Activated naive CD8-positive, alpha-beta T cell treated with anti-CD3 and anti-CD28 coated beads for 36 hours (primary cell): ENCODE measurements around the gene PRSS33. TPM values are rescaled to one million over a fixed set of nuclear protein-coding genes. Genes with fewer than 3 reads are reported as not detected.

Experiments used
- DNase-seq: peaks from one replicate; pipeline ENCODE4 v3.0.0; 2021
- H3K27ac Mint-ChIP-seq: one replicate; pipeline ENCODE4 v1.8.0; 2022; ENCODE audit warnings: mild to moderate bottlenecking, moderate library complexity, mixed read lengths
- H3K27me3 Mint-ChIP-seq: one replicate; pipeline ENCODE4 v1.8.0; 2022; ENCODE audit warnings: mild to moderate bottlenecking, mixed read lengths
- H3K36me3 Mint-ChIP-seq: one replicate; pipeline ENCODE4 v1.8.0; 2021; ENCODE audit warnings: mild to moderate bottlenecking, mixed read lengths
- H3K4me1 Mint-ChIP-seq: one replicate; pipeline ENCODE4 v1.8.0; 2021; ENCODE audit warnings: mixed read lengths
- H3K4me3 Mint-ChIP-seq: one replicate; pipeline ENCODE4 v1.8.0; 2022; ENCODE audit warnings: mild to moderate bottlenecking, moderate library complexity, mixed read lengths
- H3K9me3 Mint-ChIP-seq: one replicate; pipeline ENCODE4 v1.8.0; 2022; ENCODE audit warnings: mixed read lengths
- total RNA-seq, 2 experiments: library from RNA; stranded (reverse); gene quantifications; one replicate each; pipeline ENCODE4 v1.2.3, GENCODE V29; 2021

Gene PRSS33
- total RNA-seq, 2 experiments from 2014 or later: 0.40 to 0.54 TPM

DNA sequence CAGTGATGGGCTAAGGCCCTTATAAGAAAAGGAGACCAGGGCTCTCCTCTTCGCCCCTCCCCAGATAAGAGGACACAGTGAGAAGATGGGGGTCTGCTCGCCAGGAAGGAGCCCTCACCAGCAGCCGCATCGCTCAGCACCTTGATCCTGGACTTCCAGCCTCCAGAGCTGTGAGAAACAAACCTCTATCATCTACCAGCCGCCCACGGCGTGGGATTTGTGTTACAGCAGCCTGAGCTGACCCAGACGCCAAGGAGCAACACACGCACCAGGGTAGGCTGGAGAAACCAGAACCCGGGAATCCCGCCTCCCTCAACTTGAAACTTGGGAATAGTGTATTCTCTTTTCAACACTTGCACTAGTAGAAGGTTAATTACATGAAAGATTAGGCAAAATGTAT, 38.5 kb upstream of the PRSS33 start:
- Mint-ChIP-seq H3K27ac (no peak overlapping the region), H3K36me3 (no peaks in the 10 kb centered on the region), H3K4me3 (no peak overlapping the region), H3K9me3 (no peaks in the 10 kb centered on the region), H3K27me3 (peaks cover 2% of the 10 kb centered on the region), H3K4me1 (no peaks in the 10 kb centered on the region)
- DNase-seq: no peak

DNA sequence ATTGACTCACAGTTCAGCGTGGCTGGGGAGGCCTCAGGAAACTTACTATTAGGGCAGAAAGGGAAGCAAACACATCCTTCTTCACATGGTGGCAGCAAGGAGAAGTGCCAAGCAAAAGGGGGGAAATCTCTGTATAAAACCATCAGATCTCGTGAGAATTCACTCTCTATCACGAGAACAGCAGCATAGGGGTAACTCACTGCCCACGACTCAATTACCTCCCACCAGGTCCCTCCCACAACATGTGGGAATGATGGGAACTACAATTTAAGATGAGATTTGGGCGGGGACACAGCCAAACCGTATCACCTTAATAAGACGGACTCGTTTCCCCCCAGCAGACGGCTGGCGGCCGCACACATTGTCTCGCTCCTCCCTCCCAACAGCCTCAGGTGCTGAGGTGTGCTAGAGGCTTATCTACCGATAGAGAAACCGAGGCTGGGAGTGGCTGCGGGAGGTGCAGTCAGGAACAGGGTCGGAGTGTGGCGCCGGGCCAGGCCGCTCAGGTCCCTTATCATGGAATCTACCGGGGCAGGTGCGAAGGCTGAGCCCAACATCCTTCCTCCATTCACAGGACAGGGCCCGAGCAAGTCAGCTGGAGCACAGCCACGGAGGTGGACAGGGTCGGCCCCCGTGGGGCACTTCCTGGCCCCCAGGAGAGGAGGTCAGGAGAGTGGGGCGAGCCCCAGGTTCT, 37.8 kb upstream of the PRSS33 start:
- Mint-ChIP-seq H3K4me3 (no peak overlapping the region), H3K36me3 (no peaks in the 10 kb centered on the region), H3K27me3 (no peaks in the 10 kb centered on the region), H3K4me1 (no peaks in the 10 kb centered on the region), H3K27ac (no peak overlapping the region), H3K9me3 (no peaks in the 10 kb centered on the region)
- DNase-seq: no peak

DNA sequence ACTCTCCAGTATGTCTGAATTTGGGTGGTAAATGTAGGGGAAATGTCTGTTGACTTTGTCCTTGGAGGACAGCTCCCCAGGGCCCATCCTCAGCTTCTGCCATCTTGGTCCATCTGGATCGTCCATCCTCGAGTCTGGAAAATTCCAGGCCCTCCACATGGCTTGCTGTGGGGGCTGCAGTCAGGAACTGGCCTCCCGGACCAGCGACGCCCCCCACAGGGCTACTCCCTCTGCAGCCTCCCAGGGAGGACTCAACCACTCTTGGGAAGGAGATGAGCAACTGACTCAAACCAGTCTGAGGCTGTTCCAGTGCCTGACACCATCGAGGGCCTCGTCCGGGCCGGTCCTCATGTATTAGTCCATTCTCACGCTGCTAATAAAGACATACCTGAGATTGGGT, 37.3 kb upstream of the PRSS33 start:
- Mint-ChIP-seq H3K9me3 (no peaks in the 10 kb centered on the region), H3K36me3 (no peaks in the 10 kb centered on the region), H3K27me3 (no peaks in the 10 kb centered on the region)

DNA sequence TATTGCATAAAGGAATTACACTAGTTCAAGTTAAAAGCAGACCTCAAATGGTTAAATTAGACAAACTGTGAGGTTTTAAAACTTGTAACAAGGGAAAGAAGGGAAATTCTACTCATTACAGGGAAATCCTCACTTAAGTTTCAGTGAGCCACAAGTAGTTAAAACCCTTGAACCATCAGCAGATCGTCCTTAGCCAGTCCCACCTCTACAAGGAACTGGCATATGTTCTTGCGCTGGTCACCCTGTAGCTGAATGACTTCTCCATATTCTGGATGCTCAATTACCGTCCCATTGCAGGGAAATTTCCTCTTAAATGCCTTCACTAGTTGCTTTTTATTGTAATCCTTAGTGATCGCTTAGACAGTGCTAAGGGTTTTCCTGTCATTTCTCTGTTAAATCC, 35.1 kb upstream of the PRSS33 start:
- no peak for DNase-seq
- peaks cover under 1% of the 10 kb centered on the region for H3K36me3 Mint-ChIP-seq
- no peak overlapping the region for H3K27ac Mint-ChIP-seq
- no peaks in the 10 kb centered on the region for H3K9me3 Mint-ChIP-seq
- H3K4me1 Mint-ChIP-seq: no peaks in the 10 kb centered on the region
- no peaks in the 10 kb centered on the region for H3K27me3 Mint-ChIP-seq
- H3K4me3 Mint-ChIP-seq: no peak overlapping the region

More for the DNA sequence above, 37.3 kb upstream of the PRSS33 start:
- Mint-ChIP-seq H3K4me3 (no peak overlapping the region), H3K27ac (no peak overlapping the region), H3K4me1 (no peaks in the 10 kb centered on the region)
- no peak for DNase-seq

DNA sequence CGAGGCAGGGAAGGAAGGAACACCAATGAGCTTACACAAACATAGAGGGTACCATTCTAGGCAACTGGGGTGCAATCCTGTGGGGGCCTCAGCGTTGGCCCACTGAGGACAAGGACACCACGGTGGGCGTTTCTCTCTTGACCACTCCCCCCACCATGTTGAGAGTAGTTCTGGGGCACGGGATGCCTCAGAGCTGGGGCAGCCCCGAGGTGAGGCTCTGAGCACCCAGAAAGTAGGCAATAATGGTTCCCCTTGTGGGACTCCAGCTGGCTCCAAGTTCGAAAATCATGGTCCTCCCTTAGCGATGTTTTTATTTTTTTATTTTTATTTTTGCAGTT, 34.8 kb upstream of the PRSS33 start:
- Mint-ChIP-seq H3K9me3 (no peaks in the 10 kb centered on the region), H3K4me1 (no peaks in the 10 kb centered on the region), H3K27me3 (no peaks in the 10 kb centered on the region), H3K27ac (no peak overlapping the region), H3K36me3 (peaks cover 1% of the 10 kb centered on the region), H3K4me3 (no peak overlapping the region)
- no peak for DNase-seq

DNA sequence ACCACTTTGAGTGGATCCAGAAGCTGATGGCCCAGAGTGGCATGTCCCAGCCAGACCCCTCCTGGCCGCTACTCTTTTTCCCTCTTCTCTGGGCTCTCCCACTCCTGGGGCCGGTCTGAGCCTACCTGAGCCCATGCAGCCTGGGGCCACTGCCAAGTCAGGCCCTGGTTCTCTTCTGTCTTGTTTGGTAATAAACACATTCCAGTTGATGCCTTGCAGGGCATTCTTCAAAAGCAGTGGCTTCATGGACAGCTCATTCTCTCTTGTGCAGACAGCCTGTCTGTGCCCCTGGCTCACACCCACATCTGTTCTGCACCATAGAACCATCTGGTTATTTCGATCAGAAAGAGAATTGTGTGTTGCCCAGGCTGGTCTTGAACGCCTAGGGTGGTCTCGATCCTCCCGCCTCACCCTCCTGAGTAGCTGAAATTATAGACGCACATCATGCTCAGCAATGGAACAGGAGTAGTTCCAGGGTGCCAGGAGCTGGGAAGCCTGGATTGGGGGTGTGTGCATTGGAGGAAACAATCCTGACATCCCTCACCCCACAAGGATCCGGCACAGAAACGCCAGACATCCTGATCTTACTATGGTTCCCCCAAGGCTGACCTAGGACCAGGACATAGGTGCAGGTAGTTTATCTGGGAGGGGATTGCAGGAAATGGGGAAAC, 34.3 kb upstream of the PRSS33 start:
- H3K36me3 Mint-ChIP-seq: peaks cover 1% of the 10 kb centered on the region
- no peak overlapping the region for H3K4me3 Mint-ChIP-seq
- H3K27ac Mint-ChIP-seq: no peak overlapping the region
- H3K27me3 Mint-ChIP-seq: no peaks in the 10 kb centered on the region
- no peaks in the 10 kb centered on the region for H3K9me3 Mint-ChIP-seq
- no peak for DNase-seq
- H3K4me1 Mint-ChIP-seq: no peaks in the 10 kb centered on the region

DNA sequence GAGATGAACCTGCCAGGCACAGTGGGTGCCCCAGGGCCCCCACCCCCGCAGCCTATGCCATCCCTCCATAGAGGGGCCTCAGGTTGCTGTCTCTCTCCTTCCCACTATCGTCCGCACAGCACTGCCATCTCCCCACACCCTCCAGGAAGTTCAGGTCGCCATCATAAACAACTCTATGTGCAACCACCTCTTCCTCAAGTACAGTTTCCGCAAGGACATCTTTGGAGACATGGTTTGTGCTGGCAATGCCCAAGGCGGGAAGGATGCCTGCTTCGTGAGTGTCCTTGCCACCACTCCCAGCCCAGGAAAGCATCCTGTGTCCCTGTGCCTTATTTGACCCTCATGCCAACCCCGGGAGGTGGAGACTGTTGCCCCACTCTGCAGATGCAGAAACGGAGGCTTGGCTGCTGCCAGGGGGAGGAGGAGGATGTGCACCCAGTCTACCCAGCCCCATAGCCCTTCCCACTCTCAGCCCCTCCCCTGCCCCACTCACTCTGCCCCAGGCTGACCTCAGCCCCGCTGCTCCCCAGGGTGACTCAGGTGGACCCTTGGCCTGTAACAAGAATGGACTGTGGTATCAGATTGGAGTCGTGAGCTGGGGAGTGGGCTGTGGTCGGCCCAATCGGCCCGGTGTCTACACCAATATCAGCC, 33.6 kb upstream of the PRSS33 start:
- Mint-ChIP-seq H3K27ac (no peak overlapping the region), H3K4me1 (no peaks in the 10 kb centered on the region), H3K36me3 (peaks cover 1% of the 10 kb centered on the region), H3K4me3 (no peak overlapping the region), H3K27me3 (no peaks in the 10 kb centered on the region), H3K9me3 (no peaks in the 10 kb centered on the region)
- DNase-seq: no peak

DNA sequence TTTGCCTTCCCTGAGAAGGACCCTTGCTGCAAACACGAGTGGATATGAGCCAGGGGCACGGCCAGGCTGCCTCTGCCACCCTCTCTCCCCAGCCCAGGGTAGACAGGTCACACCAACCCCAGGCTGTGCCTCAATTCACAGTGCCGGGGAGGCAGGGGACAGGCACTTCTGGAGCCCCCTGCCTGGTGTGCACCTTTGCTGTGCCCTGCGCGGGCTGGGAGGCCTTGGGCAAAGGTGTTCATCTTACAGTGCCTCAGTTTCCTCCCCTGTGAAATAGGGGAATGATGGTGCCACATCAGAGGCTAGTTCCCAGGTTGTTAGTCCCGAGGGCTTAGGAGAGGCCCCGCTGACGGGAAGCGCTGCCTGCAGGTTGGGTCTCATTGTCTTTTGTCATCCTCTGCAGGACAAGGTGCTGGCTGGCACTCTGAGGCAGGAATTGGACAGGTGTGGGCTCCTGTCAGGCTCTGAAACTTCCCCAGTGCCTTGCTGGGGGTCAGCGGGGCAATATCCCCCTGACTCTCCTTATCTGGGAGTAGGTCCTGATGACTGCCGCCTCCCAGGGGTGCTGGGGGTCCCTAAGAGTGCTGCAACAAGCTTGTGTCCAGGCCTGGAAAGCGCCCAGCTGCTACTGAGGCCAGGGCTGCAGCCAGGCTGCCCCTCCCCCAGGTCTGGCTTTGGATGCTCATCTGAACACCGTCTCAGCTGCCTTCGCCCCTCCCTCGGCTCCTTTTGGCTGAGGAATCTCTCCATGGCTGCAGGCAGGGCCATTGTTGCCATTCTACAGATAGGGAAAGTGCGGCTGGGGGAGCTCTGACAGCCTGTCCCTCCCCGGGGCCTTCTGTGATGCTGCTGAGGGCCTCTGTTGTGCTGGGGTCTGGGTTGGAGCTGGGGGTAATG, 32.8 kb upstream of the PRSS33 start:
- Mint-ChIP-seq H3K4me1 (no peaks in the 10 kb centered on the region), H3K9me3 (no peaks in the 10 kb centered on the region), H3K36me3 (peaks cover 1% of the 10 kb centered on the region), H3K4me3 (no peak overlapping the region), H3K27ac (no peak overlapping the region), H3K27me3 (no peaks in the 10 kb centered on the region)
- DNase-seq: no peak

DNA sequence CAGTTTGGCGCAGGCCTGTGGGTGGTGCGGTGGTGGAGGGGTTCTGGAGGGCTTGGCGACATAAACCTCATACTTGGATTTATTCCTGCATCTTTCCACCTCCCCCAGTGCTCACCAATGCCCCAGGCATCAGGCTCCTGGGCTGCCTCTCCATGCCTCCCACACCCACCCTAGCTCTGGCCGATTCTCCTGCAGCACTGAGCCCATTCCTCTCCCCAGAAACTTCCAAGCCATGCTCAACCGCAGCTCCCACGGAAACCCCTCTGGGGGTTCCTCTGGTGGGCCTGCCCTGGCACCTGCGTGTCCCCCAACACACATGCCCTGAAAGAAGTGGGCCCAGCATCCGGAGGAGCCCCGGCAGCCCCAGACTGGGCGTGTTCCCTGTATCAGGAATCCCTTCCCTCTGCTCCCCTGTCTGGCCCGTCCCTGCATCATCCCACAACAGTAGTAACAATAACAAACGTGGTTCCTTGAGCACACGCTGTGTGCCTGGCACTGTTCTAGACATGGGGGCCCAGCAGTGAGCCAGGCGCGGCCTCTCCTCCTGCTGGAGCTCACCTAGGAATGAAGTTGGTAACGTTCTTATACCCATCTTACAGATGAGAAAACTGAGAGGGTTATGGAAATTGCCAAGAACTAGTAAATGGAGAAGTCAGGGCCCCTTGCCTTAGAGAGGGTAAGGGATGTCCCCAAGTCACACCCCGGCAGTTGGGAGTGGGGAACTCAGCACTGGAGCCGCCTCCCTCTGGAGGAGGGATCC, 32.0 kb upstream of the PRSS33 start:
- H3K4me3 Mint-ChIP-seq: no peak overlapping the region
- DNase-seq: no peak

DNA sequence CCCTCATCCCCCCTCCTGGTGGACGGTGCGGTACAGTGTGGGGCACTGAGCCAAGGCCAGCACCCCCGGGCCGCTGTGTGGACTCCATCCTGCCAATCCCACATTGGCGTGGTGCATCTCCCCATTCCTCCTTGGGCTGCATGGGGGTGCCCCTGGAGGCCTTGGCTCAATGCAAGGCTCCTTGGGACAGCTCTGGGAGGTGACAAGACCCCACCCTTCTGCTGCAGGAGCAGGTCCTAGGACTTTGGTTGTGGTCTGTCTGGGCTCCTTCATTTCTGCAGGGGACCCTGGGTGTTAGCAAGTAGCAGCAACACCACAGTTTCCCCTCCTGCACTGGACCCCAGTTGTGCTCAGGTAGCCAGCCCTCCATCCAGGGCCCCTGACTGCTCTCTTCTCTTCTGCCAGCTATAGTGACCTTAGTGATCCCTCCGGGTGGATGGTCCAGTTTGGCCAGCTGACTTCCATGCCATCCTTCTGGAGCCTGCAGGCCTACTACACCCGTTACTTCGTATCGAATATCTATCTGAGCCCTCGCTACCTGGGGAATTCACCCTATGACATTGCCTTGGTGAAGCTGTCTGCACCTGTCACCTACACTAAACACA, 31.0 kb upstream of the PRSS33 start:
- DNase-seq: no peak
- Mint-ChIP-seq H3K27ac (no peak overlapping the region), H3K4me3 (peak overlapping the region; percentile 1)

More for the DNA sequence above, 32.0 kb upstream of the PRSS33 start:
- Mint-ChIP-seq H3K27me3 (no peaks in the 10 kb centered on the region), H3K36me3 (peaks cover 1% of the 10 kb centered on the region), H3K9me3 (no peaks in the 10 kb centered on the region), H3K27ac (no peak overlapping the region), H3K4me1 (no peaks in the 10 kb centered on the region)

DNA sequence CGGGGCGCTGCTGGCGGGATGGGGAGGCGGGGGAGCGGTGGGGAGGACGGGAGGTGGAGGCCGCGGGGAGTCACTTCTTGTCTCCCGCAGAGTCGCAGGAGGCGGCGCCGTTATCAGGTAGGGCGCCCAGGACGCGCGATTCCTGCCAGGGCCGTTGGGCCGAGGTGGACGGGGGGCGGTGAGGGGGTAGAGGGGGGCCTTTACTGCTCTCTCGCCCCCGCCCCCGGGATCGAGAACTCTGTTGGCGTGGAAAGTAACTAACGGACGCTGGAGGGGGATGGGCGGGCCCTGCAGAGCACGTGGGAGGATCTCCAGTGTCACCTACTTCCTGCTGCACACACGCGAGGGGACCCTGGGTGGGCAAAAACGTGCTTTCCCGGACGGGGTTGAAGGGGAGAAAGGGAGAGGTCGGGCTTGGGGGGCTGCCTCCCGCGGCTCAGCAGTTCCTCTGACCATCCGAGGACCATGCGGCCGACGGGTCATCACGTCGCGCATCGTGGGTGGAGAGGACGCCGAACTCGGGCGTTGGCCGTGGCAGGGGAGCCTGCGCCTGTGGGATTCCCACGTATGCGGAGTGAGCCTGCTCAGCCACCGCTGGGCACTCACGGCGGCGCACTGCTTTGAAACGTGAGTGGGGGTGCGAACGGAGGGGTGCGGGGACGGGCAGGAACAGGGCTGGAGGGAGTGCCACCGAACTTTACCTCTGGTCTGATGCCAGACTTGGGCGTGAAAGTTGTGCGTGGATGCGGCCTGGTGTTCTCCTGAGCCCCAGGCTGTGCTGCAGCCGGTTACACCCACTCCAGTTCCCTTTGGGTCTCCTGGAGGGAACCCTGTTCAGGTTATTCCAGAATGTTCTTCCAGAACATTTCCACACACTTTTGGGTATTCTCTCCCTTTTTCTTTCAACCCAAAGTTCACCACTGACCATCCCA, 30.2 kb upstream of the PRSS33 start:
- H3K4me1 Mint-ChIP-seq: no peaks in the 10 kb centered on the region

More for the DNA sequence above, 31.0 kb upstream of the PRSS33 start:
- H3K9me3 Mint-ChIP-seq: no peaks in the 10 kb centered on the region
- H3K27me3 Mint-ChIP-seq: no peaks in the 10 kb centered on the region
- peaks cover 1% of the 10 kb centered on the region for H3K36me3 Mint-ChIP-seq
- H3K4me1 Mint-ChIP-seq: no peaks in the 10 kb centered on the region

DNA sequence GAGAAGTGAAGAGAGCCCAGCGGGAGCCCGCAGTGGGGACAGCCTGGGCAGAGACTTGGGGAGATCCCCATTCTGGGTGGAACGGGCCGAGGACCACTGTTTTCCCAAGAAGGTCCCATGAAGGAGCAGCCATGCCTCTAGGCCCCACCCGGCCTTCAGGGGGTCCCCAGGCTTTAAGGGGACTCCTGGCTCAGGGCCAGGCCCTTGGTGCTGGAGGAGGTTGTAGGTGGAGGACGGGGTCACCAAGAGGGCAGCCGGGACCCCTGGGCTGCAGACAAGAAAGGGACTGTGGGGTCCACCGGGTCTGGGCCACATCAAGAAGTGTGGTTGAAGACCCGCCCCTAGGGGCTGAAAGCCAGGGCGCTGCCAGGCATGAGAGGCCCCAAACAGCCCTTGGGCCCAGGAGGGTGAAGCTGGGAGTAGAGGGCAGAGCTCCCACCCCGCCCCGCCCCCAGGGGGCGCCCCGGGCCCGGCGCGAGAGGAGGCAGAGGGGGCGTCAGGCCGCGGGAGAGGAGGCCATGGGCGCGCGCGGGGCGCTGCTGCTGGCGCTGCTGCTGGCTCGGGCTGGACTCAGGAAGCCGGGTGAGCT, 29.5 kb upstream of the PRSS33 start, which contains the start of gene PRSS21:
Gene PRSS21 (plus strand): TSS at position 487 of the 589 bp plus-strand sequence. CDS start 32 bp downstream, at position 519.
- H3K36me3 Mint-ChIP-seq: peaks cover 1% of the 10 kb centered on the region
- peak within 1 kb of the TSS; percentile 74 for H3K4me3 Mint-ChIP-seq
- H3K27me3 Mint-ChIP-seq: peaks cover 3% of the 10 kb centered on the region
- no peaks in the 10 kb centered on the region for H3K4me1 Mint-ChIP-seq
- no peaks in the 10 kb centered on the region for H3K9me3 Mint-ChIP-seq
- DNase-seq: peak; percentile 47
- peak within 1 kb of the TSS; percentile 45 for H3K27ac Mint-ChIP-seq

More for the DNA sequence above, 30.2 kb upstream of the PRSS33 start:
- Mint-ChIP-seq H3K27me3 (no peaks in the 10 kb centered on the region), H3K9me3 (no peaks in the 10 kb centered on the region), H3K36me3 (peaks cover 1% of the 10 kb centered on the region), H3K4me3 (peak overlapping the region; percentile 74), H3K27ac (peak overlapping the region; percentile 45)
- no peak for DNase-seq

DNA sequence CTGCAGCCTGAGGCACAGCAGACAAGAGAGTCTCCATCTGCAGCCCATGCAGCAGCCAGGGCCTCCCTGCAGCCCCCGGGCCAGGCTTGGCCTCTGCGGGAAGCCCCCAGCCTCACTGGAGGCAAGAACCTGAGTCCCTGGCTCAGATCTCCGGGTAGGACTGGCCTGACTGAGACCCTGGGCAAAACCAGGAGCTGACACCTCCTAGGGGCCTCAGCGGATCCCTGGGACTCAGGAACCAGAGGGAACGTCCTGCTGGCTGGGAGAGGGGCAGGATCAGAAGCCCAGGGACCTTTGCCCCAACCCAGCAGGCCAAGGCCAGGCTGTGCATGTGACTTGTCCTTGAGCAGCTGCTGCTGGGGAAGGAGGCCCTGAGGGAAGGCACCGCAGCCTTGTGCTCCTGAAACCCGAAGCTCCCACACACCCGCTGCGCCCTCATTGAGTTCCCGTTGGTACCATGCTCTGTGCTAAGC, 28.0 kb upstream of the PRSS33 start:
- Mint-ChIP-seq H3K27me3 (peaks cover 3% of the 10 kb centered on the region), H3K9me3 (no peaks in the 10 kb centered on the region), H3K27ac (no peak overlapping the region), H3K4me1 (no peaks in the 10 kb centered on the region), H3K4me3 (no peak overlapping the region), H3K36me3 (peaks cover 1% of the 10 kb centered on the region)
- no peak for DNase-seq
